Measurements from ENCODE around the gene TIMM13. TPM values are rescaled to one million over a fixed set of nuclear protein-coding genes. Genes with fewer than 3 reads are reported as not detected.
"Not testable (repeated sequence)": the region's sequence is repeated elsewhere in the genome, so short reads cannot be mapped to it uniquely, and the experiment has no call there.

The TIMM13 gene
- total and polyA plus RNA-seq, 2 donors from 2014 or later = 69.7 to 188 TPM

GRCh38 chr19:2469102-2469914 lies 41.9 kb upstream of the TIMM13 start:
- Histone ChIP-seq H3K27ac (ENCODE audit: low read depth in 2 of 2, low read length in 2 of 2) (no peak overlapping the region), H3K4me3 (ENCODE audit: low read length in 3 of 3) (no peak overlapping the region), H3K9ac (ENCODE audit: low read length in 3 of 3) (no peak overlapping the region), H3K27me3 (ENCODE audit: control insufficient read depth, insufficient read depth, low read length) (no peaks in the 10 kb centered on the region), H3K9me3 (ENCODE audit: control insufficient read depth in 2 of 3, insufficient read depth in 1 of 3, low read length in 3 of 3) (no peaks in the 10 kb centered on the region), H3K36me3 (ENCODE audit: control insufficient read depth in 2 of 3, insufficient read depth in 3 of 3, low read length in 3 of 3) (no peaks in the 10 kb centered on the region), H3K4me1 (ENCODE audit: control insufficient read depth in 2 of 3, insufficient read depth in 2 of 3, low read depth in 1 of 3, low read length in 3 of 3) (no peaks in the 10 kb centered on the region)
- intact Hi-C loops (cut with DNase I) = no loop called here
- FAIRE-seq (no peak), DNase-seq (peak in 2 of 5 donors; percentile 25 to 40)
- TF ChIP-seq CTCF (IDR thresholded peaks at IDR 0.05; ENCODE audit: borderline replicate concordance, extremely low read depth, insufficient read depth) = no peak

GRCh38 chr19:2468596-2468995 lies 41.2 kb upstream of the TIMM13 start:
- Histone ChIP-seq H3K36me3 (ENCODE audit: control insufficient read depth in 2 of 3, insufficient read depth in 3 of 3, low read length in 3 of 3) (no peaks in the 10 kb centered on the region), H3K4me1 (ENCODE audit: control insufficient read depth in 2 of 3, insufficient read depth in 2 of 3, low read depth in 1 of 3, low read length in 3 of 3) (no peaks in the 10 kb centered on the region), H3K27ac (ENCODE audit: low read depth in 2 of 2, low read length in 2 of 2) (no peak overlapping the region), H3K9ac (ENCODE audit: low read length in 3 of 3) (no peak overlapping the region), H3K9me3 (ENCODE audit: control insufficient read depth in 2 of 3, insufficient read depth in 1 of 3, low read length in 3 of 3) (no peaks in the 10 kb centered on the region), H3K4me3 (ENCODE audit: low read length in 3 of 3) (no peak overlapping the region), H3K27me3 (ENCODE audit: control insufficient read depth, insufficient read depth, low read length) (no peaks in the 10 kb centered on the region)
- FAIRE-seq (no peak), DNase-seq (no peak)
- intact Hi-C loops (cut with DNase I) = no loop called here
- no peak for TF ChIP-seq CTCF (IDR thresholded peaks at IDR 0.05; ENCODE audit: borderline replicate concordance, extremely low read depth, insufficient read depth)

GRCh38 chr19:2464389-2464788 lies 37.0 kb upstream of the TIMM13 start:
- TF ChIP-seq CTCF (IDR thresholded peaks at IDR 0.05; ENCODE audit: borderline replicate concordance, extremely low read depth, insufficient read depth) = no peak
- DNase-seq = no peak
- Histone ChIP-seq H3K9me3 (ENCODE audit: control insufficient read depth in 2 of 3, insufficient read depth in 1 of 3, low read length in 3 of 3) (no peaks in the 10 kb centered on the region), H3K27me3 (ENCODE audit: control insufficient read depth, insufficient read depth, low read length) (no peaks in the 10 kb centered on the region), H3K9ac (ENCODE audit: low read length in 3 of 3) (no peak overlapping the region), H3K36me3 (ENCODE audit: control insufficient read depth in 2 of 3, insufficient read depth in 3 of 3, low read length in 3 of 3) (no peaks in the 10 kb centered on the region), H3K27ac (ENCODE audit: low read depth in 2 of 2, low read length in 2 of 2) (no peak overlapping the region), H3K4me3 (ENCODE audit: low read length in 3 of 3) (no peak overlapping the region), H3K4me1 (ENCODE audit: control insufficient read depth in 2 of 3, insufficient read depth in 2 of 3, low read depth in 1 of 3, low read length in 3 of 3) (peaks cover 0 to 4% (median 0%) of the 10 kb centered on the region in 3 donors)
- no peak for FAIRE-seq
- intact Hi-C loops (cut with DNase I) = no loop called here

- H3K4me1 ChIP-seq (ENCODE audit: control insufficient read depth in 2 of 3, insufficient read depth in 2 of 3, low read depth in 1 of 3, low read length in 3 of 3); H3K9me3 ChIP-seq (ENCODE audit: control insufficient read depth in 2 of 3, insufficient read depth in 1 of 3, low read length in 3 of 3); H3K27me3 ChIP-seq (ENCODE audit: control insufficient read depth, insufficient read depth, low read length); DNase-seq; intact Hi-C loops (cut with DNase I); H3K27ac ChIP-seq (ENCODE audit: low read depth in 2 of 2, low read length in 2 of 2); H3K4me3 ChIP-seq (ENCODE audit: low read length in 3 of 3); FAIRE-seq; H3K9ac ChIP-seq (ENCODE audit: low read length in 3 of 3); H3K36me3 ChIP-seq (ENCODE audit: control insufficient read depth in 2 of 3, insufficient read depth in 3 of 3, low read length in 3 of 3): not testable (repeated sequence)
These were observed 36.3 kb upstream of the TIMM13 start for GRCh38 chr19:2463694-2464093.
